ENCODE measurements around the gene SS18L1. TPM values are rescaled to one million over a fixed set of nuclear protein-coding genes. Genes with fewer than 3 reads are reported as not detected.

SS18L1 gene
- total RNA-seq, 2 experiments from 2014 or later: 15.9 to 17.9 TPM

DNA sequence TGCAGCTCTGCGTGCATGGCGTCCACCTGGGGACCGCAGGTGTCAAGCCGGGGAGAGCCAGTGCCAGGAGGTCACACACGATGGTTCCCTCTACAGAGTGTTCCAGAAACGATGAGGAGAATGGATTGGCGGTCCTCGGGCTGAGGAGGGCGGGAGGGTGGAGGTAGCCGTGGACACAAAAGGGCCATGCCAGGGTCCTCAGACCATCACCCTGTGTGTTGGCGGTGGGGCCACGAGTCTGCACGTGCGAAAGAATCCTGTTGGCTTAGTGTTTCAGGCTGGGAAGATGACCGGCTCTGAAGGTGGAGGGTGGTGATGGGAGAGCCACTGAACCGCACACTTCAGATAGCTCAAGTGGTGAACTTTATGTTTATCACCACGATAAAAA is 62.8 kb downstream of the SS18L1 start:
- Mint-ChIP-seq H3K4me3 (no peak overlapping the region), H3K27ac (no peak overlapping the region), H3K9me3 (ENCODE audit: insufficient read depth) (no peaks in the 10 kb centered on the region), H3K4me1 (ENCODE audit: low read depth) (no peaks in the 10 kb centered on the region), H3K36me3 (ENCODE audit: low read depth) (peaks cover 8% of the 10 kb centered on the region), H3K27me3 (ENCODE audit: low read depth) (no peaks in the 10 kb centered on the region)
- no peak for DNase-seq
- ChIA-PET POLR2A (no interaction called here), CTCF (interaction anchor here (0.6 kb wide), 1 partner anchor 289 kb away, joined by 3 read pairs; no protein-coding TSS in a partner anchor)
- ATAC-seq: no peak

DNA sequence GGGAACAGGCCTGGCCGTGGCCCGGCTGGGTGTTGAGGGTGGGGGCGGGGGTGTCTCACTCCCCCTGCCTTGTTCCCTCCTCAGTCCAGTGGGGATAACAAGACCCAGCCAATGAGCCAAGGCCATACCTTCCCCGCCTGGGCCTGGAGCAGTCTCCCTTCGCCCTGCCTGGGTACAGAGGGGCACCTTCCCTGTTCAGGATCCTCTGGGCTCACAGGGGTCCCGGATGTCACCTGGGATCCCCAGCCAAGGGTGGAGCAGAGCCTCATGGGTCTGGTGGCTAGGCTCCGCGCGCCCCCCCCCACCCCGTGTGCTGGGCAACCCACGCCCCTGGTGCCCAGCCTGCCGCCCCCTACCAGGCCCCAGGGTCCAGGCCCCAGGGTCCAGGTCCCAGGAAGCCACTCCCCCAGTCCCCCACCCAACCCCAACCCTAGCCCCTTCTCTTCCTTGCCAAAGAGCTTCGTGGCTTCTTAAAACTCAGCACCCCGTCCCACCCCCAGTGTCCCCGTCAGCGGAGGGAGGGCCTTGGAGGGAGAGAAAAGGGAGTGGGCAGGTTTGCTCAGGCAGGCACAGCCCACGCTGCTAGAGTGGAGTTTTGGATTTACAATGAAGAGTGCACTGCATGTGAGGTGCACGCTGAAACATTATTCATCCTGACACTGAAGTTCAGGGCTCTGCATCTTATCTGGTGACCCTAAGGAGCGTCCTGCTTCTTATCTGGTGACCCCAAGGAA is 64.7 kb downstream of the SS18L1 start:
- DNase-seq: no peak
- Mint-ChIP-seq H3K36me3 (ENCODE audit: low read depth) (peaks cover 3% of the 10 kb centered on the region), H3K4me3 (no peak overlapping the region), H3K27me3 (ENCODE audit: low read depth) (no peaks in the 10 kb centered on the region), H3K9me3 (ENCODE audit: insufficient read depth) (no peaks in the 10 kb centered on the region), H3K4me1 (ENCODE audit: low read depth) (no peaks in the 10 kb centered on the region), H3K27ac (no peak overlapping the region)
- ATAC-seq: no peak
- ChIA-PET CTCF (no interaction called here), POLR2A (no interaction called here)

DNA sequence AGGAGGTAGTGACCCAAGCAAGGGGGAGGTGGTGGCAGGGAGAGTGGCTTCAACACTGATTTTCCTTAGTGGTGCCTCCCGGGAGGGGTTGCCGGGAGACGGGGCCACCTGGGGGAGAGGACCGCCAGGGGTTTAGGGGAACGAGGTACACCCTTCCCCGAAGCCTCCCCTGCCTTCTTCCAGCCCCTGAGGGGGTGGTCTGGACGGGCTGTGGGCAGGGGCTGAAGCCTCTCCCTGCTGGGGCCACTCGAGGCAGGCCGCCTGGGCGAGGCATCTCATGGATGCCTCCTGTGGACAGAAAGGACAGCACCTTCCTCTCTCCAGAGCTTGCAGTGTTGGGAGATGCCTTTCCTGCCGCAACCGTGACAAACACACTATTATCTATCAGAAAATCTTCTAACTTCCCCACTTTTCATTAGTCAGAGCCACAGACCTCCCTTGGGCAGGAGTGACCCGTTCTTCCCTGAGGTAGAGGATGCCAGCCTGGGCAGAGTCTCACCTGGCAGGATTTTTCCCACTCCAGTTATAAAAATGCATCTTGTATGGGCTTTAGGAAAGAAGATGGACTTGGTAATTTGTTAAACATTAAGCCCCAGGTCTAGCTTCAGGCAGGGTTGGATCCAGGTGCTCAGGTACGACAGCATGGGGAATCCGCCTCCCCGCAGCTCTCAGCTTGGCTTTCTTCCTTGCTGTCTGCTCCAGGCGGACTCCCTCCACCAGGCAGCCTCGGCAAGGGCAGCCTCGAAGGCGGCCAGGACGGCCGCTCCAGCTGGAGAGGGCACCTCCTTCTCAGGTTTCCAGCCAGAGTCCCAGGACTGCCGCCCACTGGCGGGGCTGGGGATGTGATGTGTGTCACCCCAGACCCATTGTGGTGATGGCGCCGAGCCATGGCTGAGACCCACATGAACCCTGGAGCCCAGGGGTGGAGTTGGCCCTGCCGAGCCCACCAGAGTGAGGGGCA is 65.5 kb downstream of the SS18L1 start:
- no peaks in the 10 kb centered on the region for H3K36me3 Mint-ChIP-seq (ENCODE audit: low read depth)
- no peaks in the 10 kb centered on the region for H3K27me3 Mint-ChIP-seq (ENCODE audit: low read depth)
- H3K4me1 Mint-ChIP-seq (ENCODE audit: low read depth): no peaks in the 10 kb centered on the region
- H3K27ac Mint-ChIP-seq: no peak overlapping the region
- CTCF ChIA-PET: no interaction called here
- POLR2A ChIA-PET: no interaction called here
- DNase-seq (no peak), ATAC-seq (no peak)
- H3K9me3 Mint-ChIP-seq (ENCODE audit: insufficient read depth): no peaks in the 10 kb centered on the region
- H3K4me3 Mint-ChIP-seq: no peak overlapping the region

DNA sequence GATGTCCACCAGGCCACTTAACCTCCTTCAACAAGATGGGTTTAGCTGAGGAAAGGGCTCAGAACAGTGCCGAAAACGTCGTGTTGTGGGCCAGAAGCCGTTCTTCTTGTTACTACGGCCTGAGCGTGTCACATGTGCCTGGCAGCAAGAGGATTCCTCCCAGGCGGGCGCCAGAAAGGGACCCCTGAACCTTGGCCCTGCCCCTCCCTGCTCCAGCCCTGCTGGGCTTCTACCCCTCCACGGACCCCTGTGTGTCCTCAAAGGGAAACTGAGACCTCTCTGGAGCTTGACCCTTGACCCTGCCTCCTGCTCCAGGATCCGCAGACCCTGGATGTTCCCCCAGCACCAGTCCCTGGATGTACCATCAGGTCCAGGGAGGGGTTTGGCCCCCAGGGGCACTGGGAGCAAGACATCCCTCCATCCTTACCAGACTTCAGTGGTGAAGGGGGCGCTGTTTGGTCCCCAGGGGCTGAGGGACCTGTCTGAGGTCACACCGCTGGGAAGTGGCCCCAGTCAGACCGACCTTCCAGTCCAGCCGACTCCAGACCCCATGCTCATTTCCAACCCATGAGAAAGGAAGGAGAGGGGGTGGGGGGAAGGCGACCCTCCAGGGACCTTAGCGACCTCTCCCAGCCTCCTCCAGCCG is 66.4 kb downstream of the SS18L1 start:
- CTCF ChIA-PET: no interaction called here
- no peaks in the 10 kb centered on the region for H3K27me3 Mint-ChIP-seq (ENCODE audit: low read depth)
- H3K4me1 Mint-ChIP-seq (ENCODE audit: low read depth): no peaks in the 10 kb centered on the region
- no peak overlapping the region for H3K27ac Mint-ChIP-seq
- no peaks in the 10 kb centered on the region for H3K36me3 Mint-ChIP-seq (ENCODE audit: low read depth)
- no peak overlapping the region for H3K4me3 Mint-ChIP-seq
- POLR2A ChIA-PET: no interaction called here
- DNase-seq (no peak), ATAC-seq (no peak)
- no peaks in the 10 kb centered on the region for H3K9me3 Mint-ChIP-seq (ENCODE audit: insufficient read depth)

DNA sequence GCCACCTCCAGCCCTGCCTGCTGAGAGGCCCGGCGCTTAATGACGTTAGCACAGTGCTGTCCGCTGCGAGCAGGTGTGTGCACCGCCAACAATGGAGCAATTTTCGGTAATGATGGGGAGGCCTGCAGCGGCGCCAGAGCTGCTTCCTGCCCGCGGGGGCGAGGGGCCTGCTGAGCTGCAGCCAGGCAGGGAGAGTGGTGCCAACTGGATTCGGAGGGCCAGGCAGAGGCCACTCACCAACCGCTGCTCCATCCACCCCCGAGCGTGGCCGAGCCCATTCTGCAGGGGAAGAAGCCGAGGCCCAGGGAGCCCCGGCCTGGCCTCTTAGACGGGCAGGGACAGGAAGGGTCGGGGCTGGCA is 66.9 kb downstream of the SS18L1 start:
- H3K4me3 Mint-ChIP-seq: no peak overlapping the region
- CTCF ChIA-PET: no interaction called here
- no peak for DNase-seq
- no peaks in the 10 kb centered on the region for H3K27me3 Mint-ChIP-seq (ENCODE audit: low read depth)
- POLR2A ChIA-PET: no interaction called here
- H3K36me3 Mint-ChIP-seq (ENCODE audit: low read depth): no peaks in the 10 kb centered on the region
- no peaks in the 10 kb centered on the region for H3K9me3 Mint-ChIP-seq (ENCODE audit: insufficient read depth)
- ATAC-seq: no peak
- no peaks in the 10 kb centered on the region for H3K4me1 Mint-ChIP-seq (ENCODE audit: low read depth)
- H3K27ac Mint-ChIP-seq: no peak overlapping the region

DNA sequence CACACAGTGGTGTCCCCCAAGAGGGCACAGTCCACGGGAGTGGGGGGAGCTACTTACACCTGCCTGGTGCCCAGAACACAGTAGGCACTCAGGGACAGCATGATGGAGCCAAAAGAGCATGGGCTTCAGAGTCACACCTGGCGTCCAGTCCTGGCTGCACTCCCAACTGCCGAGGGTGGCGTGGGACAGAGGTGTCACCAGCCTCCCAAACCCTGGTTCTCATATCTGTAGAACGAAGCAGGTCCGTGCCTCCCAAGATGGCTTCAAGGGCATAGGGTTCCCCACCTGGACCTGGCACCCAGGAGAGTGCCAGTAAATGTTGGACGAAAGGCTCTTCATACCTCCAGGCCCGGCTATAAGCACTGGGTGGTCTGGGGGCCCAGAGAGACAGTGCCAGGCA is 67.6 kb downstream of the SS18L1 start:
- DNase-seq (no peak), ATAC-seq (no peak)
- Mint-ChIP-seq H3K36me3 (ENCODE audit: low read depth) (no peaks in the 10 kb centered on the region), H3K27me3 (ENCODE audit: low read depth) (no peaks in the 10 kb centered on the region), H3K9me3 (ENCODE audit: insufficient read depth) (no peaks in the 10 kb centered on the region), H3K4me3 (no peak overlapping the region), H3K27ac (no peak overlapping the region), H3K4me1 (ENCODE audit: low read depth) (no peaks in the 10 kb centered on the region)
- CTCF ChIA-PET: no interaction called here
- POLR2A ChIA-PET: no interaction called here

DNA sequence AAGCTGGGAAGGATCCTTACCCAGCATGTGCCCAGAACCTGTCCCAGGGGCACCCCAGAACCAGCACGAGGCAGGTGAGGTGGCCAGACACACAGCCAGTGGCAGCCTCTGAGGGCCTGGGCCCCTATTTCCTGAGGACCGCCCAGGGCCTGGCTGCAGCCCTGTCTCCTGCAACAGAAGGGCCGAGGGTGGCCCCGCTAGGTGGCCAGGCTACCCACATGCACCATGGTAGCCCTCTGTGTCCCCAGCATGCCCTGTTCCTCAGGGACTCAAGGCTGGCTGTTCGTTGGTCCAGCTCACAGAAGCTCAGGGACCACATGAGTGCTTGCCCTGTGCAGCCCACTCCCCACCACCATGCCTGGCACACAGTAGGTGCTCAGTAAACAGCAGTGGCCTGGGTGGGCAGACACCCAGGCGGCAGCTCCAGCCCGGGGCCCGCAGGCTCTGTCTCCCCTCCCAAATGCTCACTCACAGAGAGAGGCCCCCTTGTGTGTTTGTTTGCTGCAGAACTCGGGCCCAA is 68.3 kb downstream of the SS18L1 start:
- ChIA-PET CTCF (no interaction called here), POLR2A (no interaction called here)
- no peaks in the 10 kb centered on the region for H3K9me3 Mint-ChIP-seq (ENCODE audit: insufficient read depth)
- ATAC-seq (no peak), DNase-seq (no peak)
- no peak overlapping the region for H3K27ac Mint-ChIP-seq
- no peak overlapping the region for H3K4me3 Mint-ChIP-seq
- H3K4me1 Mint-ChIP-seq (ENCODE audit: low read depth): no peaks in the 10 kb centered on the region
- H3K36me3 Mint-ChIP-seq (ENCODE audit: low read depth): no peaks in the 10 kb centered on the region
- H3K27me3 Mint-ChIP-seq (ENCODE audit: low read depth): no peaks in the 10 kb centered on the region

DNA sequence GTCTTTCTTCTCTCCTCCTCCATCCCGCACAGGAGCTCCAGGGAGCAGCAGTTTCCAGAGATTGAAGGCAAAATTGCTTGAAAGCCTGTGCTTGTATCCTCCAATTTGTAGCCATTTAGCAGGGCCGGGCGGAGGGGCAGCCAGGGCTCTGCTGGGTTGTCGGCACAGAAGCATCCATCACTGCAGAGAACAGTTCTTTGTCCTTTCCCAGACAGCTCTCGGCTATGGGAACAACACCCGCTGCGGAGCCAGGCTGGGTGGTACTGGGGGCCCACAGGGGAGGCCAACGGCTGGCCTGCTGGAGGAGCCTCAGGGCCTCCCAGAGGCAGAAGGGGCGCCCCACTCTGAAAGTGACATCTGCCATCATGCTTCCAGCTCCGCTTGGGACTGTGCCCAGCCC is 68.7 kb downstream of the SS18L1 start:
- DNase-seq (no peak), ATAC-seq (no peak)
- CTCF ChIA-PET: no interaction called here
- no peaks in the 10 kb centered on the region for H3K36me3 Mint-ChIP-seq (ENCODE audit: low read depth)
- POLR2A ChIA-PET: no interaction called here
- no peak overlapping the region for H3K4me3 Mint-ChIP-seq
- no peak overlapping the region for H3K27ac Mint-ChIP-seq
- H3K27me3 Mint-ChIP-seq (ENCODE audit: low read depth): no peaks in the 10 kb centered on the region
- H3K9me3 Mint-ChIP-seq (ENCODE audit: insufficient read depth): no peaks in the 10 kb centered on the region
- H3K4me1 Mint-ChIP-seq (ENCODE audit: low read depth): no peaks in the 10 kb centered on the region

DNA sequence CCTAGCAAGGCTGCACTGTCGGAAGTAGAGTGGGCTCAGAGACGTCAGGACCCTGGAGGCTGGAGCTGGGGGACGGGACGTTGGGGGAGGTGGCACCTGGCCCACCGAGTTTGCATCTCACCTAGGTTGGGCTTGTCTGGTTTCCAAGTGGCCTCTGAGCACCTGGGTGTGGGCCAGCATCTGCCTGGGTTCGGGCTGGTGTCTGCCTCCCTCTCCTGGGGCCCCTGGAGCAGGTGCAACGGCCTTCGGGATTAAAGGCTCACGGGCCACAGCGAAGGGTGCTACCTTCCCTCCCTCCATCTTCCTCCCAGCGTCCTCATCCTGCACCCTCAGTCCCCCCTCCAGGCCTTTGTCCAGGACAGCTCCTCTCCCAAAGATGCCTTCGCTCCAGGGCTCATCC is 70.5 kb downstream of the SS18L1 start:
- H3K9me3 Mint-ChIP-seq (ENCODE audit: insufficient read depth): no peaks in the 10 kb centered on the region
- H3K4me1 Mint-ChIP-seq (ENCODE audit: low read depth): peaks cover 2% of the 10 kb centered on the region
- H3K27me3 Mint-ChIP-seq (ENCODE audit: low read depth): peaks cover 5% of the 10 kb centered on the region
- H3K36me3 Mint-ChIP-seq (ENCODE audit: low read depth): no peaks in the 10 kb centered on the region
- no peak for ATAC-seq
- H3K27ac Mint-ChIP-seq: no peak overlapping the region
- ChIA-PET POLR2A (no interaction called here), CTCF (no interaction called here)
- no peak overlapping the region for H3K4me3 Mint-ChIP-seq
- DNase-seq: no peak

DNA sequence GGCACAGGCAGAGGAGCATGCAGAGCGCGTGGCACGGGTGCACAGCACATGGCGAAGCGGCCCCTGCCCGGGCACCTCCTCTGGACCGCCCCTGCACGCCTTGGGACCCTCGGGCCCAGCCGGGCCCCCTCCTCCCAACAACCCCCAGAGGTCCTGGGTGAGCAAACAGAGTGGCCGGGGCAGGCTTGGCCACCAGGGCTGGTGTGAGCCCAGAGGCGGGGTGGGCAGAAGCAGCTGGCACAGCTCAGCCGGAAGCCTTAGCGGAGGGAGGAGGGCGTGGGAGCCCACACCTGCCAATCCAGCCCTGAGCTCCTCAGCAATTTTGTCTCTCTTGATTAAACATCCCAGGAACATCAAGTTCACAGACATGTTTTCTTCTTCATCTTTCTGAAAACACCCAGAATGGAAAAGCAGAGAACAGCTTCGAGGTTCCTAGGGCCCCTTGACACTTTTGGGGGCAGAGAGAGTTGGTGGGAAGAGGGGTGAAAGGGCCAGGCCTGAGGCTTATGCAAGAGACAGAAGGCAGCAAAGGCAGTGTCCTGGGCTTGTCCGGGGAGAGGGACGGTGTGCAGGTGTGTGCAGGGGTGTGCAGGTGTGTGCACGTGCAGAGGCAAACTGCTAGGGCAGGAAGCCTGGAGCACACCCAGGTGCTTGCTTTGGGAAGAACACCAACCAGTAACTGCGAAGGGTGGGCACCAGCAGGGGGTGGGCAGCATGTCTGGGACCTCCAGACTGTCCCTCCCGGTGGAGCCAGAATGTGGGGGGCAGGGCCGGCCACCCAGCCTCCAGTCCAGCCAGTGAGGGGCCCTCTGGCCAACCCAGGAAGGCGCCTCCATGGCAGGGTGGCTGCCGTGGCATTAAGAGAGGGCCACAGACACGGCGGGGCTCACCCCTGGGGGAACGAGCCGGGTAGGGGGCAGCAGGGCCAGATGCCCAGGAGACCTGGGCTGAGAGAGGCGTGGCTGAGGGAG is 71.7 kb downstream of the SS18L1 start:
- POLR2A ChIA-PET: no interaction called here
- no peak overlapping the region for H3K27ac Mint-ChIP-seq
- CTCF ChIA-PET: no interaction called here
- no peaks in the 10 kb centered on the region for H3K9me3 Mint-ChIP-seq (ENCODE audit: insufficient read depth)
- no peak overlapping the region for H3K4me3 Mint-ChIP-seq
- peaks cover 3% of the 10 kb centered on the region for H3K4me1 Mint-ChIP-seq (ENCODE audit: low read depth)
- no peaks in the 10 kb centered on the region for H3K36me3 Mint-ChIP-seq (ENCODE audit: low read depth)
- DNase-seq (no peak), ATAC-seq (no peak)
- H3K27me3 Mint-ChIP-seq (ENCODE audit: low read depth): peaks cover 10% of the 10 kb centered on the region

DNA sequence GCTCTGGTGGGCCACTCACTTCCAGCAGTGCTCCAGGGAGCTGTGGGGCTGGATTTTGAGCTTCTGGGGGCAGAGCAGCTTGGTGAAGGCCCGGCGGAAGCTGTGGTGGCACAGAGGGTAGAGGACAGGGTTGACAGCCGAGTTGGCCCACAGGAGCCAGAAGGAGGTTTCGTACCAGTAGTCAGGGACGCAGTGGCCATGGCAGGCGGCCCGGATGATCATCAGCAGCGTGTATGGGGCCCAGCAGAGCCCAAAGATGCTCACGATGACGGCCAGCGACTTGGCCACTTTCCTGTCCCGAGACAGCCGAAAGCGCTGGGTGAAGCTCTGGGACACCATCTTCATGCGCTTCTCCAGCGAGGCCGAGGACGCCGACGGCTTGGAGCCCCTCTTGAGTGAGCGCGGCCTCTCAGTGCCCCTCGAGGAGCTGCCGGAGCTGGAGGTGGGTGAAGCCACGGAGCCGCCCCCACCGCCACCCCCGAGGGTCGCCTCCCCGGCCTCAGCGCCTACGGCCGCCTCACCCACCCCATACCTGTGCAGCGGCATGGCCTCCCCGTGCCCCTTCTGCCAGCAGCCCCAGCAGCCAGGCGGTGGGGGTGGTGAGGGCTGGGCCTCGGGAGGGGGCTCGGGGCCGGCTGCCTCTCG is 72.5 kb downstream of the SS18L1 start:
- H3K4me1 Mint-ChIP-seq (ENCODE audit: low read depth): peaks cover 4% of the 10 kb centered on the region
- peaks cover 16% of the 10 kb centered on the region for H3K27me3 Mint-ChIP-seq (ENCODE audit: low read depth)
- no peak for ATAC-seq
- no peak for DNase-seq
- POLR2A ChIA-PET: no interaction called here
- CTCF ChIA-PET: no interaction called here
- no peak overlapping the region for H3K4me3 Mint-ChIP-seq
- H3K9me3 Mint-ChIP-seq (ENCODE audit: insufficient read depth): no peaks in the 10 kb centered on the region
- H3K36me3 Mint-ChIP-seq (ENCODE audit: low read depth): no peaks in the 10 kb centered on the region
- H3K27ac Mint-ChIP-seq: no peak overlapping the region

All from activated CD8-positive, alpha-beta T cell treated with anti-CD3 and anti-CD28 coated beads, Interleukin-2, amount 10 ng/mL, durations not matched to agents 7 days and 5 days (primary cell).